GM12864 (cell line): ENCODE measurements around the gene SH3TC1.

Source experiments
- DNase-seq: peaks from one replicate; pipeline ENCODE4 v3.0.0-alpha.2; 2011; ENCODE audit warnings: low read depth
- H3K4me3 ChIP-seq: 2 replicates; pipeline ENCODE4 v1.5.1; 2011; ENCODE audit warnings: mild to moderate bottlenecking, low read depth, low read length, control low read depth
- TF ChIP-seq, protein P1 (sequence below): IDR thresholded peaks from 2 replicates; pipeline ENCODE4 v1.5.1; 2011; ENCODE audit warnings: low read depth, mild to moderate bottlenecking, moderate library complexity, low read length, control low read depth, inconsistent platforms; ENCODE audit errors: missing control alignments

Gene SH3TC1

GRCh38 chr4:8230033-8230432 lies 30.9 kb downstream of the SH3TC1 start:
- no peak for DNase-seq
- no peak overlapping the region for H3K4me3 ChIP-seq
- TF ChIP-seq, protein P1, sequence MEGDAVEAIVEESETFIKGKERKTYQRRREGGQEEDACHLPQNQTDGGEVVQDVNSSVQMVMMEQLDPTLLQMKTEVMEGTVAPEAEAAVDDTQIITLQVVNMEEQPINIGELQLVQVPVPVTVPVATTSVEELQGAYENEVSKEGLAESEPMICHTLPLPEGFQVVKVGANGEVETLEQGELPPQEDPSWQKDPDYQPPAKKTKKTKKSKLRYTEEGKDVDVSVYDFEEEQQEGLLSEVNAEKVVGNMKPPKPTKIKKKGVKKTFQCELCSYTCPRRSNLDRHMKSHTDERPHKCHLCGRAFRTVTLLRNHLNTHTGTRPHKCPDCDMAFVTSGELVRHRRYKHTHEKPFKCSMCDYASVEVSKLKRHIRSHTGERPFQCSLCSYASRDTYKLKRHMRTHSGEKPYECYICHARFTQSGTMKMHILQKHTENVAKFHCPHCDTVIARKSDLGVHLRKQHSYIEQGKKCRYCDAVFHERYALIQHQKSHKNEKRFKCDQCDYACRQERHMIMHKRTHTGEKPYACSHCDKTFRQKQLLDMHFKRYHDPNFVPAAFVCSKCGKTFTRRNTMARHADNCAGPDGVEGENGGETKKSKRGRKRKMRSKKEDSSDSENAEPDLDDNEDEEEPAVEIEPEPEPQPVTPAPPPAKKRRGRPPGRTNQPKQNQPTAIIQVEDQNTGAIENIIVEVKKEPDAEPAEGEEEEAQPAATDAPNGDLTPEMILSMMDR, result no peak

GRCh38 chr4:8230891-8231290 lies 31.8 kb downstream of the SH3TC1 start:
- TF ChIP-seq, protein P1, result no peak
- no peak overlapping the region for H3K4me3 ChIP-seq
- no peak for DNase-seq

DNA sequence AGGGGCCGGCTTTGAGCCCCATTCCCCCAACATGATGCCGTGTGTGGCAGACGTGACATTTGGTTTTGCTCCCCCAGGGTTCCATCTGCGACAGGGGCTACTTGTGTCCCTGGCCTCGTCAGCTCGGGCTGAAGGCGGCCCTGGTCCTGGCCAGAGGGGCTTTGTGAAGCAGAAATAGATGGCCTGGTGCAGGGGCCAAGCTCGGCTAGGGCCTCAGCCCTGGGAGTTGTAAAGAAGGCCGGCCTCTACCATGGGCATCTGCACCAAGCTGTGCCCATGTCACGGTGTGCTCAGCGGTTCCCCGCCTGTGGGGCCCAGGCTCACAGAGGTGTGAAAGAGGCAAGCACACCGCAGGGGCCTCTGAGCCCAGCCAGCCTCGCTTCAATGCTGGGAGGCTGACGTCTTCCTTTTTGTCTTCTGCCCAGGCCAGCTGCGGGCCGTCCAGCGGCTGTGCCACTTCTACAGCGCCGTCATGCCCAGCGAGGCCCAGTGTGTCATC lies 32.5 kb downstream of the SH3TC1 start:
- TF ChIP-seq, protein P1, result no peak
- H3K4me3 ChIP-seq, result no peak overlapping the region
- no peak for DNase-seq

DNA sequence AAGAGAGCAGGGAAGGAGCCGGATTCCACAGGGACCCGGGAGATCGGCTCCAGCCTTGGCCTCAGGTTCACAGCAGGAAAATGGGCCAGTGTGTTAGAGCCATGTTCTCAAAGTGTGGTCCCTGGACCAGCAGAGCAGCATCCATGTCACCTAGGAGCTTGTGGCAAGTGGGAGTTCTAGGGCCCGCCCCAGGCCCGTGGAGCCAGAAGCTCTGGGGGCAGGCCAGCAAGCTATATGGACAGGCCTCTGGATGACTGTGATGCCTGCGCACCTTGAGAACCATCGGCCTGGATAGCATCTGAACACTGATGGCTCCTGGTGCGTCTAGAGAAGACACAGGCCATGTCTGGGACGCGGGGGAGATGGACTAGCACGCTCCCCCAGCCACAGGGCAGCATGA lies 33.7 kb downstream of the SH3TC1 start:
- no peak for DNase-seq
- TF ChIP-seq, protein P1, result no peak
- no peak overlapping the region for H3K4me3 ChIP-seq

GRCh38 chr4:8233672-8234484 lies 34.8 kb downstream of the SH3TC1 start:
- DNase-seq, result no peak
- TF ChIP-seq, protein P1, result no peak
- H3K4me3 ChIP-seq, result no peak overlapping the region

GRCh38 chr4:8234715-8235114 lies 35.6 kb downstream of the SH3TC1 start:
- TF ChIP-seq, protein P1, result no peak
- H3K4me3 ChIP-seq, result no peak overlapping the region
- DNase-seq, result no peak

DNA sequence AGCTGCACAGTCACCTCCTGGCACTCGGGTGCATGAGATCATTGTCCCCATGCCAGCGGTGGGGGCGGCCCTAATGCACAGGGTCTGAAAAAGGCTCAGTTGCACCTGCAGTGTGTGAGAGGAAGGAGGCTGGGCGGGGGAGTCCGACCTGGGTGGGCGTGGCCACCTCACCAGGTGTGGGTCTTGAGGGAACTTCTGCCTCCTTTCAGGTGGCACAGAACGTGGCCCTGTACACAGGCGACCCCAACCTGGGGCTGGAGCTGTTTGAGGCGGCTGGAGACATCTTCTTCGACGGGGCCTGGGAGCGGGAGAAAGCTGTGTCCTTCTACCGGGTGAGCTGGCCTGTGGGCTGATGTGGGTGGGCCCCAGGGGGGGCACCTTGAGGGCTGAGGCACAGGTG lies 36.1 kb downstream of the SH3TC1 start:
- DNase-seq, result no peak
- no peak overlapping the region for H3K4me3 ChIP-seq
- TF ChIP-seq, protein P1, result no peak
